DND-41 (cell line): ENCODE measurements around the gene POLR1G.

Experiments
- ATAC-seq: fragments of 200-7000 bp; cut with Tn5 transposase; 3 replicates; pipeline ENCODE4 v1.9.1; 2021; ENCODE audit warnings: low read depth; ENCODE audit not compliant: insufficient read depth
- DNase-seq: peaks from one replicate; pipeline ENCODE4 v3.0.0-alpha.2; 2020
- H2AFZ ChIP-seq: 2 replicates; pipeline ENCODE4 v1.6.0; 2012; ENCODE audit warnings: low read depth, low read length
- H3K27ac ChIP-seq: 2 replicates; pipeline ENCODE4 v1.5.1; 2012; ENCODE audit warnings: low read length, inconsistent platforms
- H3K27me3 ChIP-seq: fragments of 200-600 bp; sonication (generic); 2 replicates; pipeline ENCODE4 v1.6.0; 2012; ENCODE audit warnings: low read length, mild to moderate bottlenecking, inconsistent platforms; ENCODE audit not compliant: insufficient read depth, poor library complexity
- H3K36me3 ChIP-seq: 2 replicates; pipeline ENCODE4 v1.5.1; 2012; ENCODE audit warnings: low read length, inconsistent platforms; ENCODE audit not compliant: insufficient read depth
- H3K4me1 ChIP-seq: 2 replicates; pipeline ENCODE4 v1.5.1; 2012; ENCODE audit warnings: mild to moderate bottlenecking, low read length; ENCODE audit not compliant: insufficient read depth
- H3K4me2 ChIP-seq: 2 replicates; pipeline ENCODE4 v1.6.0; 2012; ENCODE audit warnings: mild to moderate bottlenecking, moderate library complexity, low read length, inconsistent platforms; ENCODE audit not compliant: insufficient read depth
- H3K4me3 ChIP-seq, 2 experiments: fragments of 200-600 bp in 1 of 2; shearing (Covaris generic) in 1 of 2; 2 replicates each; pipeline ENCODE4 v1.5.1; 2012 to 2016; ENCODE audit warnings: inconsistent platforms in 2 of 2, low read length in 2 of 2, mild to moderate bottlenecking in 2 of 2, low read depth in 1 of 2, moderate library complexity in 1 of 2
- H3K79me2 ChIP-seq: 2 replicates; pipeline ENCODE4 v1.6.0; 2012; ENCODE audit warnings: low read length, inconsistent platforms; ENCODE audit not compliant: insufficient read depth
- H3K9ac ChIP-seq: 2 replicates; pipeline ENCODE4 v1.6.0; 2012; ENCODE audit warnings: low read depth, mild to moderate bottlenecking, inconsistent platforms, low read length, moderate library complexity
- H3K9me3 ChIP-seq: 2 replicates; pipeline ENCODE4 v1.5.1; 2012; ENCODE audit warnings: low read length, moderate library complexity, mild to moderate bottlenecking, inconsistent platforms; ENCODE audit not compliant: insufficient read depth, severe bottlenecking
- H4K20me1 ChIP-seq: 2 replicates; pipeline ENCODE4 v1.6.0; 2012; ENCODE audit warnings: low read length; ENCODE audit not compliant: insufficient read depth
- EZH2 ChIP-seq: IDR thresholded peaks from 3 replicates; pipeline ENCODE4 v1.6.1; 2012; ENCODE audit warnings: borderline replicate concordance, low read depth, mild to moderate bottlenecking, moderate library complexity, low read length, inconsistent platforms; ENCODE audit not compliant: severe bottlenecking
- TF ChIP-seq, protein P1 (sequence below): IDR thresholded peaks from 2 replicates; pipeline ENCODE4 v1.5.1; 2012; ENCODE audit warnings: borderline replicate concordance, low read length, moderate library complexity, mild to moderate bottlenecking; ENCODE audit not compliant: poor library complexity, severe bottlenecking; ENCODE audit errors: extremely low read depth

The POLR1G gene

DNA sequence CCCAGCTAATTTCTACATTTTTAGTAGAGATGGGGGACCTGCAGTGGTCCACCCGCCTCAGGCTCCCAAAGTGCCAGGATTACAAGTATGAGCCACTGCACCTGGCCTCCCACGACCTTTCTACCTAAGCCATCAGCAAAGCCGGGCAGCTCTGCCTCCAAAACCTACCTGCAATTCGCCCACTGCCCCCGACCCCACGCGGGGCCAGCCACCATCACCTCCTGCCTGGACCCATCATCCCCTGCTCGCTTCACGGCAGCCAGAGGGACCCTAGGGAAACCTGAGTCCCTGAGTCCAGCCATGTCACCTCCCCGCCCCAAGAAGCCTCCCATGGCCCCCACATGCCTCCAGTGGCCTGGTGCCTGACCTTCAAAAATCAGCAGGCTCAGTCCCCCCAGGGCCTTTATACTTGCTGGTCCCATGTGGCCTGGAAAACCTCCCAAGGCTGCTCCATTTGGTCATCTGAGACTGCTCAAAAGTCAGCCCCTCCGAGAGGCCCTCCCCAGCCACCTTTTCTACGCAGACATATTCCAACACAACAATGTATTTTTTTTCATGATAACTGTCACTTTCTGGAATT, 48.1 kb upstream of the POLR1G start:
- H3K79me2 ChIP-seq, result no peaks in the 10 kb centered on the region

GRCh38 chr19:45361608-45362007, 44.8 kb upstream of the POLR1G start:
- H3K4me3 ChIP-seq, result no peak overlapping the region
- ATAC-seq, result no peak
- no peak overlapping the region for H3K4me2 ChIP-seq
- H3K27me3 ChIP-seq, result no peaks in the 10 kb centered on the region
- DNase-seq, result no peak
- no peak overlapping the region for H3K9ac ChIP-seq
- peaks cover 12% of the 10 kb centered on the region; the same call in 1 of the 2 replicates for H4K20me1 ChIP-seq
- no peak overlapping the region for H2AFZ ChIP-seq
- no peaks in the 10 kb centered on the region for H3K79me2 ChIP-seq
- H3K4me1 ChIP-seq, result no peaks in the 10 kb centered on the region
- H3K36me3 ChIP-seq, result peaks cover 64% of the 10 kb centered on the region
- no peak overlapping the region for H3K27ac ChIP-seq
- no peaks in the 10 kb centered on the region for H3K9me3 ChIP-seq
- TF ChIP-seq, protein P1, sequence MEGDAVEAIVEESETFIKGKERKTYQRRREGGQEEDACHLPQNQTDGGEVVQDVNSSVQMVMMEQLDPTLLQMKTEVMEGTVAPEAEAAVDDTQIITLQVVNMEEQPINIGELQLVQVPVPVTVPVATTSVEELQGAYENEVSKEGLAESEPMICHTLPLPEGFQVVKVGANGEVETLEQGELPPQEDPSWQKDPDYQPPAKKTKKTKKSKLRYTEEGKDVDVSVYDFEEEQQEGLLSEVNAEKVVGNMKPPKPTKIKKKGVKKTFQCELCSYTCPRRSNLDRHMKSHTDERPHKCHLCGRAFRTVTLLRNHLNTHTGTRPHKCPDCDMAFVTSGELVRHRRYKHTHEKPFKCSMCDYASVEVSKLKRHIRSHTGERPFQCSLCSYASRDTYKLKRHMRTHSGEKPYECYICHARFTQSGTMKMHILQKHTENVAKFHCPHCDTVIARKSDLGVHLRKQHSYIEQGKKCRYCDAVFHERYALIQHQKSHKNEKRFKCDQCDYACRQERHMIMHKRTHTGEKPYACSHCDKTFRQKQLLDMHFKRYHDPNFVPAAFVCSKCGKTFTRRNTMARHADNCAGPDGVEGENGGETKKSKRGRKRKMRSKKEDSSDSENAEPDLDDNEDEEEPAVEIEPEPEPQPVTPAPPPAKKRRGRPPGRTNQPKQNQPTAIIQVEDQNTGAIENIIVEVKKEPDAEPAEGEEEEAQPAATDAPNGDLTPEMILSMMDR, result no peak
- TF ChIP-seq EZH2, result no peak

More for the DNA sequence above, 48.1 kb upstream of the POLR1G start:
- no peak overlapping the region for H2AFZ ChIP-seq
- H4K20me1 ChIP-seq, result peaks cover 3% of the 10 kb centered on the region; the same call in 1 of the 2 replicates
- H3K4me3 ChIP-seq, result no peak overlapping the region
- no peak overlapping the region for H3K4me2 ChIP-seq
- ATAC-seq (no peak), DNase-seq (no peak)
- TF ChIP-seq, protein P1, result no peak
- no peak for TF ChIP-seq EZH2
- no peak overlapping the region for H3K9ac ChIP-seq
- H3K27ac ChIP-seq, result no peak overlapping the region
- peaks cover 73% of the 10 kb centered on the region for H3K36me3 ChIP-seq
- no peaks in the 10 kb centered on the region for H3K27me3 ChIP-seq
- no peaks in the 10 kb centered on the region for H3K4me1 ChIP-seq
- no peaks in the 10 kb centered on the region for H3K9me3 ChIP-seq

- H3K27me3 ChIP-seq, result no peaks in the 10 kb centered on the region
- no peaks in the 10 kb centered on the region for H3K79me2 ChIP-seq
- no peak overlapping the region for H3K4me3 ChIP-seq
- H3K4me1 ChIP-seq, result no peaks in the 10 kb centered on the region
- H3K9me3 ChIP-seq, result no peaks in the 10 kb centered on the region
- no peak for DNase-seq
- no peak overlapping the region for H3K9ac ChIP-seq
- TF ChIP-seq EZH2, result no peak
- TF ChIP-seq, protein P1, result no peak
- H2AFZ ChIP-seq, result no peak overlapping the region
- no peak for ATAC-seq
- H3K27ac ChIP-seq, result no peak overlapping the region
- H3K4me2 ChIP-seq, result no peak overlapping the region
- H4K20me1 ChIP-seq, result peaks cover 10% of the 10 kb centered on the region; the same call in 1 of the 2 replicates
- peaks cover 57% of the 10 kb centered on the region for H3K36me3 ChIP-seq
These were observed 44.2 kb upstream of the POLR1G start for GRCh38 chr19:45362291-45362690.
